ENCODE measurements around the gene NDC1.
"Not testable (repeated sequence)": the region's sequence is repeated elsewhere in the genome, so short reads cannot be mapped to it uniquely, and the experiment has no call there.

The NDC1 gene

GRCh38 chr1:53822931-53823330 is 15.2 kb downstream of the NDC1 start:
- no peak for DNase-seq (ENCODE audit: low spot score)

- no peak for DNase-seq (ENCODE audit: low spot score)
Observed at GRCh38 chr1:53821380-53821779, 16.7 kb downstream of the NDC1 start.

- no peak for DNase-seq (ENCODE audit: low spot score)
Observed at GRCh38 chr1:53819387-53819786, 18.7 kb downstream of the NDC1 start.

- DNase-seq (ENCODE audit: low spot score), result not testable (repeated sequence)
Observed at GRCh38 chr1:53816584-53816983, 21.5 kb downstream of the NDC1 start.

- DNase-seq (ENCODE audit: low spot score), result not testable (repeated sequence)
Observed at GRCh38 chr1:53815484-53815883, 22.6 kb downstream of the NDC1 start.

- no peak for DNase-seq (ENCODE audit: low spot score)
Observed at GRCh38 chr1:53811414-53811851, 26.7 kb downstream of the NDC1 start.

GRCh38 chr1:53810497-53810896 is 27.6 kb downstream of the NDC1 start:
- DNase-seq (ENCODE audit: low spot score), result no peak

GRCh38 chr1:53810007-53810406 is 28.1 kb downstream of the NDC1 start:
- no peak for DNase-seq (ENCODE audit: low spot score)

GRCh38 chr1:53807916-53808315 is 30.2 kb downstream of the NDC1 start:
- DNase-seq (ENCODE audit: low spot score), result no peak

GRCh38 chr1:53804791-53805505 is 33.1 kb downstream of the NDC1 start:
- DNase-seq (ENCODE audit: low spot score), result no peak

- no peak for DNase-seq (ENCODE audit: low spot score)
Observed at GRCh38 chr1:53804181-53804580, 33.9 kb downstream of the NDC1 start.

GRCh38 chr1:53800621-53801020 is 37.5 kb downstream of the NDC1 start:
- no peak for DNase-seq (ENCODE audit: low spot score)

GRCh38 chr1:53799141-53799540 is 39.0 kb downstream of the NDC1 start:
- no peak for DNase-seq (ENCODE audit: low spot score)

- DNase-seq (ENCODE audit: low spot score), result no peak
Observed at GRCh38 chr1:53792806-53793205, 45.3 kb downstream of the NDC1 start.

GRCh38 chr1:53787655-53788054 is 50.4 kb downstream of the NDC1 start:
- no peak for DNase-seq (ENCODE audit: low spot score)

GRCh38 chr1:53783056-53783455 is 55.0 kb downstream of the NDC1 start:
- DNase-seq (ENCODE audit: low spot score), result no peak

- DNase-seq (ENCODE audit: low spot score), result no peak
Observed at GRCh38 chr1:53781654-53782053, 56.4 kb downstream of the NDC1 start.

GRCh38 chr1:53777272-53777671 is 60.8 kb downstream of the NDC1 start:
- no peak for DNase-seq (ENCODE audit: low spot score)

GRCh38 chr1:53771648-53772047 is 66.4 kb downstream of the NDC1 start:
- no peak for DNase-seq (ENCODE audit: low spot score)

- no peak for DNase-seq (ENCODE audit: low spot score)
Observed at GRCh38 chr1:53769780-53770179, 68.3 kb downstream of the NDC1 start.

- DNase-seq (ENCODE audit: low spot score), result no peak
Observed at GRCh38 chr1:53769184-53769583, 68.9 kb downstream of the NDC1 start.

- peak; percentile 7 for DNase-seq (ENCODE audit: low spot score)
Observed at GRCh38 chr1:53766831-53767405, 71.2 kb downstream of the NDC1 start.

GRCh38 chr1:53766194-53766742 is 71.8 kb downstream of the NDC1 start:
- DNase-seq (ENCODE audit: low spot score), result no peak

GRCh38 chr1:53765657-53766056 is 72.4 kb downstream of the NDC1 start:
- peak; percentile 36 for DNase-seq (ENCODE audit: low spot score)

All from CD4-positive, alpha-beta T cell treated with Interleukin-2 at 100 ng/mL for 4 hours (primary cell).